Measurements from ENCODE around the gene EMC6.

EMC6 gene

GRCh38 chr17:3656755-3657587 is 11.6 kb upstream of the EMC6 start:
- FAIRE-seq = no peak

GRCh38 chr17:3657588-3657869 is 11.1 kb upstream of the EMC6 start:
- no peak for FAIRE-seq

GRCh38 chr17:3657874-3658783 is 10.5 kb upstream of the EMC6 start:
- no peak for FAIRE-seq

- FAIRE-seq = no peak
Measured at GRCh38 chr17:3658784-3659449, 9.7 kb upstream of the EMC6 start.

DNA sequence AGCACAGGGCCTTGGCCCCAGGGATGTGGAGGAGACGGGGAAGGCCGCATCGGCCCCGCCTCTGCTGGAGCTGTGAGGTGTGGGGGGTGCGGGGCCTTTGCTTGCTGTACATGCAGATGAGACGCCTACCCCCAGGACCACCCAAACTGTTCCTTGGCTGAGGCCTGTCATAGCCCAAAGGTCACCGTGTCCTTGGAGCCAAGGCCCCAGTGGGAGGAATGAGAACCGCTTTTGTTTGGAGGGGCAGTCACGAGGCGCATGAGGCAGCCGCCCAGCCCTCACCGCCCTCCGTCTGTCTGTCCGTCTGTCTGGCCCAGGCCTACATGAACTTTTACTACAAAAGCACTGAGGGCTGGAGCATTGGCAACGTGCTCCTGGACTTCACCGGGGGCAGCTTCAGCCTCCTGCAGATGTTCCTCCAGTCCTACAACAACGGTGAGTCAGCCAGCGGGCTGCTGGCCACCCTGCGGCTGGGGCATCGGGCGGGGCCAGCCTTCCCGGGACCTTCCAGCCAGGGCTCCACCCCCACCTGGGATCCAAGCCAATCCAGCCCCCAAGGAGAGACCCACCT is 9.0 kb upstream of the EMC6 start:
- FAIRE-seq = peak; percentile 88

GRCh38 chr17:3660311-3660891 is 8.2 kb upstream of the EMC6 start:
- no peak for FAIRE-seq

DNA sequence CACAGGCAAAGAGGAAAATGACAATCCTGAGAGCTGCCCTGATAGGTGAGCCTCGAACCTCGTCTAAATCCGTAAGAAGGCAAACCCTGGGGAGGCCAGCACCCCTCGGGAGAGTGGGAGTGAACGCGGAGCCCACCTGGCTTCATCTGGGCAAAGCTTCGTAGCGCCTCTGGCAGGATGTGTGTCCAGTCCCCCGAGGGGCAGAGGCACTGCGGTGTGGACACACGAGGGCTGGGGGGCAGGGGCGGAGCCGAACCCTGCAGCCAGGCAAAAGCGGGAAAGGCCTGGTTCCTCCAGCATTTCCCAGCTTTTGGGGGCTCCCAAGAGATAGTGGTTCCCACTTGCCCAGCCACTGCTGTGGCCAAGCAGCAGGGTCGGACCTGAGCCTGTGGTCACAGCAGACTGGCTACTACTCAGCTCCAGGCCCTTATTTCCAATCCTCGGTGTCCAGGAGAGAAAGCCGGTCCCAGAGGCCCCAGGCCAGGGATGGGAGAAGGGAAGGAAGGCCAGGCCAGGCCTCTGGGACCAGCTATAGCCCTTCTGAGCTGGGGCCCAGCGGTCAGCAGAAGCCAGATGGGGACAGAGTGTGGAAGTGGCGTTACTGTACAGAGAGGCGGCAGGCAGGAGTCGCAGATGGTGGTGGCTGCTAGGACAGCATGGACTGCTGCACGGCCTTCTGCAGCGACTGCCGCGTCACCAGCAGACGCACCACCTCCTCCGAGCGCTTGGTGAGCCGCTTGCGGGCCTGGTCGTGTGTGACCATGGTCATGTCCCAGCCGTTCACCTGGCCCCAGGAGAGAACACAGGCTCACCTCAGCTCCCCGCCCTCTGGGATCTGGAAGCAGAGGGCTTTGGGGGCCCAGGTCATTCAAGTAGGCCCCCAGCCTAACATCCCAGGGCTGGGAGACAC is 5.3 kb upstream of the EMC6 start:
- FAIRE-seq = no peak

DNA sequence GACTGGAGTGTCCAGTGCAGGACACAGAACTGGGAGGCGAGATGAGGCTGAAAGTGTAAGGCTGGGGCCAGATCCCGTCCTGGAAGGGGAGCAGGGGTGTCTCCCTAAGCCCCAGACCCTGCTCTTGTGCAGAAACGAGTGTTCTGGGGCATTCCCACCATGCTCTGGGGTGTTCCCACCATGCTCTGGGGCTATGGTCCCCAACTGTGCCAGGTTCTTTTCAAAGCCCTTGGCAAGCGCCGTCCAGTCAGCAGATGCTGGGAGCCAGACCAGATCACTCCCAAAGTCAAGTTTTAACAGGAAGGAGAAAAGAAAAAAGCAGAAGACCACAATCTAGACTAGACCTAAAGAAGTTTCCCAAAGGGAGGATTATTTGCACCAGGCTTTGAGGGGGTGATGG is 2.8 kb upstream of the EMC6 start:
- no peak for FAIRE-seq

- no peak for FAIRE-seq
Measured at GRCh38 chr17:3666516-3666915, 2.1 kb upstream of the EMC6 start.

GRCh38 chr17:3667366-3668278 is 990 bp upstream of the EMC6 start:
- peak; percentile 76 for FAIRE-seq

DNA sequence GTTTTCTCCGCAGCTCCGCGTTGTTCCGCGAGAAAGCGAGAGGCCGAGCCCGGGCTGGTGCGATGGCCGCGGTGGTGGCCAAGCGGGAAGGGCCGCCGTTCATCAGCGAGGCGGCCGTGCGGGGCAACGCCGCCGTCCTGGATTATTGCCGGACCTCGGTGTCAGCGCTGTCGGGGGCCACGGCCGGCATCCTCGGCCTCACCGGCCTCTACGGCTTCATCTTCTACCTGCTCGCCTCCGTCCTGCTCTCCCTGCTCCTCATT is 404 bp downstream of the EMC6 start:
- no peak for FAIRE-seq

DNA sequence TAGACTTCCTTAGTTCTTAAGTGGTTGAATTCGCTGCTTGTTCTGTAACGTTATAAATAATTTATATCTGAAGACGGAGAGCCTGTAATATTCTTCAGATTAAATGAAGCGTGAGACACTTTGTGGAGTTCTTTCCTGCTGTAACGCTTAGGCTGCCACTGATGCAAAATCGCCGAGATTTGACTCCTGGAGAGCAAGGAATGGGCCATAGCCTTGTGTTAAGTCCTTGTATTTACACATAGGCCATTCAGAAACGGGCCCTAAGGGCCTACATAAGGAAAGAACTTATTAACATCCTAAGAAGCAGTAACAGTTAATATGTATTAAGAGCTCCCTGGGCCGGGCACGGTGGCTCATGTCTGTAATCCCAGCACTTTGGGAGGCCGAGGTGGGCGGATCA is 936 bp downstream of the EMC6 start:
- no peak for FAIRE-seq

DNA sequence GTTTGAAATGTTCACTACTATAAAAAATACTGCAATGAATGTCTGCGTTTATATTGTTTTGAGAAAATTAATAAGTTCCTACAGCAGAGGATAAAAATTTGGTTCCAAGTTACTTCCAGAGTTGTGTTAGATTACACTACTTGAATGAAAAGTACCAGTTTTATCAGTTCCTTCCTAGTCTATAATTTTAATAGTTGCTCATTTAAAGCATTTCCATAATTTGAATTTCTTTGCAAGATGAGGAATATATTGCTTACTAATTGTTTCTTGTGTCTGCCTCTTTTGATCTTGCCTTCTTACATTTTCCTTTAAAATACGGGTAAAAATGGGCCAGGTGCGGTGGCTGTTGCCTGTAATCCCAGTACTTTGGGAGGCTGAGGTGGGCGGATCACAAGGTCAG is 4.0 kb downstream of the EMC6 start:
- FAIRE-seq = no peak

- FAIRE-seq = no peak
Measured at GRCh38 chr17:3675886-3676285, 7.3 kb downstream of the EMC6 start.

DNA sequence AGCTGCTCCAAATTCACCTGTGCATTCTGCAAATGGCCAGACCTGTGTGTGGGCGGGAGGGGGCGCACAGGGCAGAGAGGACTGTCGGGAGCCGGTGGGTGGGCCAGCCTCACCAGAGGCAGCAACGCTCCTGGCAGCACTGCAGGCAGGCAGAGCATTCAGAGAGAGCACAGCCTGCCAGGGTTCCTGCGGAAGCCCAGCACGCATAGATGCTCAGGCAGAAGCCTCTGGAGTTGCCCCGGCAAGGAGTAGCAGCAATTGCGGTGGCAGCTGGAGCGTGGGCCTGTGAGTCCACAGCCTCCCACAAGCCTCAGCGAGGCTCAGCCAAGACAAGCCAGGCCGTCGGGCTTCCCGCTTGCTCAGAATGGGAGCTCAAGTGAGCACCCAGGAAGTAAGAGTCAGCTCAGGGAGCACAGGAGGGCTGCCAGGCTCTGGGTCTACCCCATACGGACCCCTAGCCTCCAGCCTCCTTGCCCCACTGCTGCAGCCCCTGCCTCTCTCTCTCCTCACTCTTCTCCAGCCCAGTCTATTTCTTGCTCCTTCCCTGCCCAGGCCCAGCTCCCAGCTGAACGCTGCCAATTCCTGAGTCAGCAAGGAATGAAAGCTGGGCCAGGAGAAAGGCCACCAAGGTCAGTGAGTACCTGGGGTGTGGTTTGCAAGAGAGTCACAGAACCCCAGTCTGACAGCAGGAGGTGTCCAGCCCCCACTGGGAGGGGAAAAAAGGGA is 9.6 kb downstream of the EMC6 start:
- FAIRE-seq = no peak

GRCh38 chr17:3678821-3679530 is 10.4 kb downstream of the EMC6 start:
- FAIRE-seq = no peak

DNA sequence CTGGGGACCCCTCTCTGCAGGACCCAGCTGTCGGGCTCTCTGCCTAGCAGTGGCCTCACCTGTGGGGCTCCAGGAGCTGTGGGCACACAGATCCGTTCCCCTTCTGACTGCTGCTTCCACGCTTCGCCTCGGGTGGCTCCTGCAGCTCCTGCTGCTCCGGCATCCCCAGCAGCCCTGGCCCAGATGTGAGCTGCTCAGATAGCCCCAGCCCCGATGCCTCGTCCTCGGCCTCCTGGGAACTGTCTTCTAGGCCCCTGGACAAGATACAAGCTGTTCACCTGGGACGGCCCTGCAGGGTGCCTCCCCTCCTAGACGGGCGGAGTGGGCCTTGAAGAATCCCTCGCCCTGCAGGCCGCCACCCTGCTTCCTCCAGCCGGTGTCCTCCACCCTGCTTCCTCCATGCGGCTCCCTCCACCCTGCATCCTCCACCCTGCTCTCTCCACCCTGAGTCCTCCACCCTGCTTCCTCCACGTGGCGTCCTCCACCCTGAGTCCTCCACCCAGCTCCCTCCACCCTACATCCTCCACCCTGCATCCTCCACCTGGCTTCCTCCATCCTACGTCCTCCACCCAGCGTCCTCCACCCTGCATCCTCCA is 11.0 kb downstream of the EMC6 start:
- no peak for FAIRE-seq

GRCh38 chr17:3681057-3681456 is 12.4 kb downstream of the EMC6 start:
- FAIRE-seq = no peak

GRCh38 chr17:3681565-3681964 is 13.0 kb downstream of the EMC6 start:
- no peak for FAIRE-seq

All from endometrium (tissue), 2 donors.